Kidney epithelial cell (primary cell): Measurements from ENCODE around the gene CHID1. TPM values are rescaled to one million over a fixed set of nuclear protein-coding genes. Genes with fewer than 3 reads are reported as not detected.

Source experiments
- DNase-seq: peaks from one replicate; pipeline ENCODE4 v3.0.0-alpha.2; 2010; ENCODE audit warnings: low read depth
- H3K27me3 ChIP-seq: 2 replicates; pipeline ENCODE4 v1.6.0; 2011; ENCODE audit warnings: low read length; ENCODE audit not compliant: control insufficient read depth, insufficient read depth
- H3K36me3 ChIP-seq: 2 replicates; pipeline ENCODE4 v1.5.1; 2011; ENCODE audit warnings: low read length; ENCODE audit not compliant: control insufficient read depth, insufficient read depth
- H3K4me3 ChIP-seq: 2 replicates; pipeline ENCODE4 v1.5.1; 2011; ENCODE audit warnings: low read depth, mild to moderate bottlenecking, control low read depth, low read length
- total RNA-seq: library from RNA; depleted of rRNA; stranded (reverse); fragments of >200 nt; gene quantifications from 2 replicates; pipeline ENCODE4 v1.2.3, GENCODE V29; 2015
- TF ChIP-seq, protein P1 (sequence below): IDR thresholded peaks from 2 replicates; pipeline ENCODE4 v1.5.1; 2011; ENCODE audit warnings: mild to moderate bottlenecking, moderate library complexity, low read length, control low read depth, inconsistent platforms; ENCODE audit not compliant: insufficient read depth, poor library complexity, severe bottlenecking

Gene CHID1
- total RNA-seq, 1 donor from 2014 or later: 90.0 TPM

DNA sequence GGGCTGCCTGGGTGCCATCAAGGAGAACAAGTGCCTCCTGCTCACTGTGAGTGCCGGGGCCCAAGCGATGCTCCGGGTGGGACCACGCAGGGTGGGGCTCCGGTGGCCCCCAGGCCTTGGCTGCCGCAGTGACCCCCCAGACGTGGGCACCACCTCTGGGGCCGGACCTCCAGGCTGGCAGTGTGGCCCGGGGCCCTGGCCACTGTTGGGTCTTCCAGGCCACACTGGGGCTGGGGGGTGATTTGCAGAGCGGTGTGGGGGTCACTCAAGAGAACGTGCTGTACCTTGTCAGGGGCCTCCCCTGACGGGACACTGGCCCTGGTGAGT, 48.0 kb downstream of the CHID1 start:
- no peaks in the 10 kb centered on the region for H3K27me3 ChIP-seq
- H3K36me3 ChIP-seq: no peaks in the 10 kb centered on the region
- H3K4me3 ChIP-seq: no peak overlapping the region
- TF ChIP-seq, protein P1, sequence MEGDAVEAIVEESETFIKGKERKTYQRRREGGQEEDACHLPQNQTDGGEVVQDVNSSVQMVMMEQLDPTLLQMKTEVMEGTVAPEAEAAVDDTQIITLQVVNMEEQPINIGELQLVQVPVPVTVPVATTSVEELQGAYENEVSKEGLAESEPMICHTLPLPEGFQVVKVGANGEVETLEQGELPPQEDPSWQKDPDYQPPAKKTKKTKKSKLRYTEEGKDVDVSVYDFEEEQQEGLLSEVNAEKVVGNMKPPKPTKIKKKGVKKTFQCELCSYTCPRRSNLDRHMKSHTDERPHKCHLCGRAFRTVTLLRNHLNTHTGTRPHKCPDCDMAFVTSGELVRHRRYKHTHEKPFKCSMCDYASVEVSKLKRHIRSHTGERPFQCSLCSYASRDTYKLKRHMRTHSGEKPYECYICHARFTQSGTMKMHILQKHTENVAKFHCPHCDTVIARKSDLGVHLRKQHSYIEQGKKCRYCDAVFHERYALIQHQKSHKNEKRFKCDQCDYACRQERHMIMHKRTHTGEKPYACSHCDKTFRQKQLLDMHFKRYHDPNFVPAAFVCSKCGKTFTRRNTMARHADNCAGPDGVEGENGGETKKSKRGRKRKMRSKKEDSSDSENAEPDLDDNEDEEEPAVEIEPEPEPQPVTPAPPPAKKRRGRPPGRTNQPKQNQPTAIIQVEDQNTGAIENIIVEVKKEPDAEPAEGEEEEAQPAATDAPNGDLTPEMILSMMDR: no peak
- no peak for DNase-seq

DNA sequence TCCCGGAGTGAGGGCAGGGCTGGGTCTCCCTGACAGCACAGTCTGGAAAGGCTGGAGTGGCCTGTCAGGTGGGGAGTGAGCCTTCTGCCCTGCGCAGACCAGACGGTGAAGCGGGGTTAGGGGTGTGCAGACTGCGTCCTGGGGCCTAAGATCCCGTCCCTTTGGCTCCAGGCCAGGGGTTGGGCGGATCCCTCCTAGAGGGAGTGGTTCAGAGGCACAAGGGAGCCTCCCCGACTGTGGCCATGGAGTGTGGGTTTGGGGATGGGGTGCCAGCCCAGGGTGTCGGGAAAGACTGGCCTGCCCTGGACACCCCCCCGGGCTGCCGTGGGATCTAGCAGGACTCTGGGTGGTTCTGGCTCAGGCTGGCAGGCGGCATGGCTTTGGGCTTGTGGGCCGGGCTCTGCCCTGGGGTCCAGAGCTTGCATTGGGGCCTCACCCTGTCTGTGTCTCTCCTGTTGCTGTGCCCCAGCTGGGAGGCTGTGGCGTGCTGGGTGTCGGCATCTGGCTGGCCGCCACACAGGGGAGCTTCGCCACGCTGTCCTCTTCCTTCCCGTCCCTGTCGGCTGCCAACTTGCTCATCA, 48.4 kb downstream of the CHID1 start:
- Histone ChIP-seq H3K27me3 (no peaks in the 10 kb centered on the region), H3K4me3 (no peak overlapping the region), H3K36me3 (no peaks in the 10 kb centered on the region)
- DNase-seq: no peak
- TF ChIP-seq, protein P1: no peak

DNA sequence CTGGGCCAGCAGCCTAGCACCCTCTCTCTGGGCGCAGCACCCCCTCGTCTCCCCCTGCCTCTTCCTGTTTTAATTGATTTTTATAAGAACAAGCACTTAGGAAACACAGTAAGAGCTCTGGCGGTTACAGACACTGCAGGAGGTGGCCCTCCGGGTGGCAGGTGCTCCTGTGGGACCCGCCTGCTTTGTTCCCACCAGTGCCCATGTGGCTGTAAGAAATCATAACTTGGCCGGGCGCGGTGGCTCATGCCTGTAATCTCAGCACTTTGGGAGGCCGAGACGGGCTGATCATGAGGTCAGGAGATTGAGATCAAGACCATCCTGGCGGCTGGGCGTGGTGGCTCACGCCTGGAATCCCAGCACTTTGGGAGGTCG, 49.5 kb downstream of the CHID1 start:
- Histone ChIP-seq H3K4me3 (no peak overlapping the region), H3K36me3 (no peaks in the 10 kb centered on the region), H3K27me3 (no peaks in the 10 kb centered on the region)
- TF ChIP-seq, protein P1: no peak
- no peak for DNase-seq

DNA sequence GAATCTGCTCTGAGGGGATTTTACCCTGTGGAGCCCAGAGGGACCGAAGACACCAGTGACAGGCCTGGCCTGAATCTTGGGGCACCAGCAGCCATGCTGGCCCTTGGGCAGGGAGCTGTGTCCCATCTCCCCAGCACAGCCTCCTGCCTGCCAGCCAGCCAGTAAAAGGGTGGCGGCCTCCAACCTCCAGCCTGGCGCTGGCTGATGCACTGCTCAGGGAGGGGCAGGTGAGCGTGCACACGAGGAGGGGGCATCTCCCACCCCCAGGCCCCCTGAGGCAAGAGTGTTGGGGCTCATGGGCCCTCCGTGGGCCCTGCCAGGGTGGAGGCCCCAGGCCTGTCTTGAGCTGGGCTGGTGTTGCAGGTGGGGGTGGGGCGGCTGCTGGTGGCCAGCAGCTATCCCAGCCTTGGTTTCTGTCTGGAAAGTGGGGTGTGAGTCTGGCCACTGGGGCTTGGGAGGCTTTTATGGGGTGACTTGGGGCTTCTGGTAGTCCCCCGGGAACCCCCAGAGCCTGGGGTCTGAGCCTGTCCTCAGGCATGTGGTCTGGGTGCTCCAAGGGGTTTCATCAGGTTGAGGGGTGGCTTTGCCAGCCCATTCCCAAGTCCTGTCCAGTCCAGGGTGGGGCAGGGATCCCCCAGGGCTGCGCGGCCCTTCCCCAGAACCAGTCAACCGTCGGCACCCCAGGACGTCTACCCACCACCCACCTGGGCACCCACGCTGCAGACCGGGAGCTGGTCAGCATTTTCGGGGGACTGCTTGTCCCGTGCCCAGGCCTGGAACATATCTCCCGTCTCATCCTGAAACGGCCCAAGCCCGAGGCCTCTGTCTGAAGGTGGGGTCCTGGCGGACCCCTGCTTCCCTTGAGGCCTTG, 50.1 kb downstream of the CHID1 start:
- TF ChIP-seq, protein P1: no peak
- no peaks in the 10 kb centered on the region for H3K36me3 ChIP-seq

DNA sequence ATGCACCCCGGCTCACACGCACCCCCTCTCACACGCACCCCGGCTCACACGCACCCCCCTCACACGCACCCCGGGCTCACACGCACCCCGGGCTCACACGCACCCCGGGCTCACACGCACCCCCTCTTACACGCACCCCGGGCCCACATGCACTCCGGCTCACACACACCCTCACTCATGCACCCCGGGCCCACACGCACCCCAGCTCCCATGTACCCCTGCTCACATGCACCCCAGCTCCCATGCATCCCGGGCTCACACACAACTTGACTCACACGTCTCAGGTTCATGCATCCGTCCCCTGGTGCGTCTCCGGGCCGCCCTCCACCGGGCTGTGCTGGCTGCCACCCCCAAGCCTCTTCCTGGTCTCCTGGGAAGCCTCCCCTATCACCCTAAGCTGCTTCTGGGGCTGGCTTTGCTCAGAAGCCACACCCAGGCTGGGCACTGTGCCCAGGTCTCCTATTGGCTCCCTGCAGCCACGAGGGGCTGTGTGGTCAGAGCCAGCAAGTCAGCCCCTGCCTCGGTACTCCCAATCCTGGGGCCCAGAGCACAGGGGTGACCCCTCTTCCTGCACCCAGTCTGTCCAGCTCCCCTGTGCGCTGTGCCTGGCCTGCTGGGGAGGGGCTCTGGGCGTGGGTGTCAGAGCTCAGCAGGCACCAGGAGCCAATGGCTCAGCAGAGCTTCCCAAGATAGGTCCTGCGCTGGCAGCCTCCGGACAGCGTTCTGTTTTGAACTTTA, 51.0 kb downstream of the CHID1 start:
- TF ChIP-seq, protein P1: no peak
- Histone ChIP-seq H3K4me3 (peak overlapping the region; percentile 3), H3K27me3 (no peaks in the 10 kb centered on the region), H3K36me3 (no peaks in the 10 kb centered on the region)
- DNase-seq: no peak

More for the DNA sequence above, 50.1 kb downstream of the CHID1 start:
- no peak for DNase-seq
- no peak overlapping the region for H3K4me3 ChIP-seq
- no peaks in the 10 kb centered on the region for H3K27me3 ChIP-seq
